Fibroblast of skin of back (primary cell): ENCODE data around the gene ZNF662.

ENCODE experiments used
- DNase-seq: peaks from one replicate; pipeline ENCODE4 v3.0.0-alpha.2; 2013

ZNF662 gene

DNA sequence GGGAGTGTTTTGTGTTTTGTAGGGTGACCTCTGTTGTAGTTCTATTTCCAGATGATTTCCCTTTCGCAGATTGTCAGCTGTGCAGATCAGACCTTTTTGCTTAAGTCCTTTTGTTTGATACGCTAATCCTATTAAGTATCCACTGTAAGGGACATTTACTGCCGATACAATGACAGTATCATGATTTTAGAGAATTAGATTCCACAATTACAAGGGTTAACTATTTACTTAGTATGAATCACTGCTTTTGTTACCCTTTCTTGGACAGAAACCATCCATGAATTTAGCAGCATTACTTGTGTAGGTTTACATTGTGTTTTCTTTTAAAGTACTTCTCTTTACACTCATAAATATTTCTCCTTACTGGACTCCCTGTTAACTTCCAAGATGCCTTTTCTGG is 31.4 kb downstream of the ZNF662 start:
- no peak for DNase-seq

DNA sequence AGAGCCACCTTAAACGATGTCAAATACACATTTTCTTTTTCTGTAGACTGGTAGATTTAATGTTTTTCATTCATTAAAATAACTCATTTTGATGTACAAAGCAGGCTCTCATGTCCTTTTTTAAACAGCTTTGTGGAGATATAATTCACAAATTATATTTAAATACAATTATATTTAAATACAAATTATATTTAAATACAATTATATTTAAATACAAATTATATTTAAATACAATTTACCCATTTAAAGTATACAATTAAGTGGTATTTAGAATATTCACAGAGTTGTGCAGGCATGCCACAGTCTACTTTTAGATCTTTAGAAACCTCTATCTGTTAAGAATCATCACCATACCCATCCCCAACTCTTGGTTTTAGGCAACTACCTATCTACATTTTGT is 36.8 kb downstream of the ZNF662 start:
- DNase-seq: no peak

- no peak for DNase-seq
Measured at GRCh38 chr3:42946050-42946449, 40.1 kb downstream of the ZNF662 start.

DNA sequence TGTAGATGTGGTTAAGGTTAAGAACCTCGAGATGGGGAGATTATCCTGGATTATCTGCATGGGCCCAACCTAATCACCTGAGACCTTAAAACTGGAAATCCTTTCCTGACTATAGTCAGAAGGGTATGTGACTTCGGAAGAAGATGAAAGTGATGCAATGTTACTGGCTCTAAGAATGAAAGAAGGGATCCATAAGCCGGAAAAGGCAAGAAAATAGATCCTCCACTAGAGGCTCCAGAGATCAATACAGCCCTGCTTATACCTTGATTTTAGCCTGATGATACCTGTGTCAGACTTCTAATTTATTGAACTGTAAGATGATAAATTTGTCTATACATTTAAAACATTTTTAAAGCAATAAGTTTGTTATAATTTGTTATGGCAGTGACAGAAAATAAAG is 51.6 kb downstream of the ZNF662 start:
- no peak for DNase-seq

DNA sequence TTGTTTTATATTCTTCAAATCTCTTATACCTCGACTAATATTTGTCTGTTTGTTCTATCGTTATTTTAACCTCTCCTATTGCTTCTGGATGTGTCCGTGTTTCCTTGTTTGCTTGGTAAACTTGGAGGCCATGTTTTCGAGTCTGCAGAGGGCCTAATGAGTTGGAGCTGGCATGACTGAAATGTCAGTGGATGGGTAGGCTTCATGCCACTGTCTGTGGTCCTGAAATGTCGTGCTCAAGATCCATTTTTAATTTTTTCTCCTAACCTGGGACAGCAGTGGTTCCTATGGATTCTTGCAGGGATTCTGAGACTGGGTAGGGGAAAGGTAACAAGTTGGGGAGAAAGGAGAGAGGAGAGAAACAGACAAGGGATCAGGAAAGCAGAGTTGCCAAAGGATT is 54.3 kb downstream of the ZNF662 start:
- no peak for DNase-seq

DNA sequence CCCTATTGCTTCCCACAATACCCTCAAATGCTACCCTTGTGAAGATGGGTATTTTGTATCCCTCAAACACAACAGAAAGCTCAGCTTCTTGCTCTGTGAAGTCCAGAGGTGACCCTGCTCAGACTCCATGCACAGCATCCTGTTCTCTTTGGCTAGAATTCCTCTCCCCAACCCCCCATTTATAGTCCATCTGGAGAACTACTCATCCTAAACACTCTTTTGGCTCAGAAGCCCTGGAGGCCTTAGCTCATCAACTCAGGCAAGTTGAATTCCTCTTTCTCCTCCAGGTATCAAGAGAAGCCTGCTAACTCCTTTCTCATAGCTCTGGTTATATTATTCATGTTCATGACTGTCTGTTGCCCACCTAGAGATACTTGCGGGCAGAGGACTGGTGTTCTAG is 54.8 kb downstream of the ZNF662 start:
- no peak for DNase-seq

- peak; percentile 46 for DNase-seq
Measured at GRCh38 chr3:42961633-42962032, 55.7 kb downstream of the ZNF662 start.

- no peak for DNase-seq
Measured at GRCh38 chr3:42963269-42963668, 57.3 kb downstream of the ZNF662 start.

DNA sequence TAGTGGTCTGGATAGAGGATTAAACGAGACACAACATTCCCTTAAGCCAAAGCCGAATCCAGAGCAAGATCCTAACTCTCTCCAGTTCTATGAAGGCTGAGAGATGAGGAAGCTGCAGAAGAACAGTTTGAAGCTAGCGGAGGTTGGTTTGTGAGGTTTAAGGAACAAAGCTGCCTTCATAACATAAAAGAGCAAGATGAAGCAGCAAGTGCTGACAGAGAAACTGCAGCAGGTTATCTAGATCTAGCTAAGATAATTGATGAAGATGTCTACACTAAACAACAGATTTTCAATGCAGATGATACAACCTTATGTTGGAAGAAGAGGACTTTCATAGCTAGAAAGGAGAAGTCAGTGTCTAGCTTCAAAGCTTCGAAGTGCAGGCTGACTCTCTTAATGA is 58.3 kb downstream of the ZNF662 start:
- no peak for DNase-seq
